Fibroblast of skin of back (primary cell): Measurements from ENCODE around the gene SHANK2. TPM values are rescaled to one million over a fixed set of nuclear protein-coding genes. Genes with fewer than 3 reads are reported as not detected.

Experiments
- DNase-seq: peaks from one replicate; pipeline ENCODE4 v3.0.0-alpha.2; 2013
- polyA plus RNA-seq, 2 experiments: library from polyadenylated mRNA; unstranded; fragments of 120-200 nt; gene quantifications; one replicate each; pipeline ENCODE4 v1.2.1, GENCODE V29; 2013; ENCODE audit not compliant: insufficient read length in 2 of 2

SHANK2 gene
- polyA plus RNA-seq (2013, experiment 1 of 2; ENCODE audit: insufficient read length), result 0.54 TPM
- 0.58 TPM for polyA plus RNA-seq (2013, experiment 2 of 2; ENCODE audit: insufficient read length)

DNA sequence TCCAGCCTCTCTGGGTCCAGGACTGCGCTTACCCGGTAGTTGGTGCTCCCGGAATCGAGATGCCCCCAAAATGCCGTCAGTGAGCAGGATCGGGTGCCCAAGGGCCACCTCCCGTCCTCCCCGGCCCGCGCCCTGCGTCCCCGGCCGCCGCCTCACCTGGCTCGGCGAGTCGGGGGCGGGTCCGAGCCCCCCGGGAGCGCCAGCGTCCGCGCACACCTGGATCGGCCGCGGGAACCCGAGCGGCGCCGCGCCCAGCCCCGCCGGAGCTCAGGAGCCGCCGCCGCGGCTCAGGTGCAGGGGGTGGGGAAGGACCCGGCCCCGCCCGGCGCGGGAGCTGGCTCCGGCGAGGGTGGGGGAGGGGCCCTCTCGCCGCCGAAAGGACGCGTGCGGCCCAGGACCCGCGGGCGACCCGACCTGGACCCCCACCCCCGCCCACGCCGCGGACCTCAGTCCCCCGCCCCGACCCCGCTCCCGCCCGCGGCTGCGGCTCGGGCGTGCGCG lies at the start of gene SHANK2:
Gene SHANK2 (minus strand): TSS at position 309 of the 501 bp plus-strand sequence. CDS start 105,251 bp downstream, outside the sequence.
- DNase-seq, result no peak

GRCh38 chr11:71301858-71302533 lies 49.6 kb upstream of the SHANK2 start:
- DNase-seq, result no peak

GRCh38 chr11:71301046-71301857 lies 48.9 kb upstream of the SHANK2 start:
- no peak for DNase-seq

DNA sequence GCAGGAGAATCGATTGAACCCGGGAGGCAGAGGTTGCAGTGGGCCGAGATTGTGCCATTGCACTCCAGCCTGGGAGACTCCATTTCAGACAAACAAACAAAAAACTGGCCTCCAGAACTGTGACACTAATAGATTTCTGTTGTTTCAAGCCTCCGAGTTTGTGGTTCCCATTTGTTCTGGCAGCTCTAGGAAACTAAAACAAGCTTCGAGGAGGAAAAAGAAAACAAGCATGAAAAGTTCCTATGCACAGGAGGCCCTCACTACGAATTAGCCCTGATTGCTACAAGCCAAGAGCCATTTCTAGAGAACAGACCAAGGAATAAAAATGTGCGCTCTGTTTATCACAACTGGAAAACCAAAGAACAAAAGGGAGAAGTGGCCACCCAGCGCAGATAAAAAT lies 47.8 kb upstream of the SHANK2 start:
- DNase-seq, result peak; percentile 44

DNA sequence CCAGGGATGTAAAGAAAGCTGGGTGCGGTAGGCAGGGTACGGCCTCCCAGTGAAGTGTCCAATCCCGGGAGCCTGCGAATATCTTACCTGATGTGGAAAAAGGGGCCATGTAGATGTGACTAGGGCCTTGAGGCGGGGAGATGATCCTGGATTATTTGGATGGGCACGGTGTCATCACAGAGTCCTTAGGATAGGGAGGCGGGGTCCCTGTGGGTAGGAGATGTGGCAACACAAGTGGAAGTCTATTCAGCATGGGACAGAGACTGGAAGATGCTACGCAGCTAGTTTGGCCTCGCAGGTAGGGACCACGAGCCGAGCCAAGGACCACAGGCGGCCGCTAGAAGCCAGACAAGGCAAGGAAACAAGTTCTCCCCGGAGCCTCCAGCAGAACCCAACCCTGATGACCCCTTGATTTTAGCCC lies 46.4 kb upstream of the SHANK2 start:
- DNase-seq, result no peak

DNA sequence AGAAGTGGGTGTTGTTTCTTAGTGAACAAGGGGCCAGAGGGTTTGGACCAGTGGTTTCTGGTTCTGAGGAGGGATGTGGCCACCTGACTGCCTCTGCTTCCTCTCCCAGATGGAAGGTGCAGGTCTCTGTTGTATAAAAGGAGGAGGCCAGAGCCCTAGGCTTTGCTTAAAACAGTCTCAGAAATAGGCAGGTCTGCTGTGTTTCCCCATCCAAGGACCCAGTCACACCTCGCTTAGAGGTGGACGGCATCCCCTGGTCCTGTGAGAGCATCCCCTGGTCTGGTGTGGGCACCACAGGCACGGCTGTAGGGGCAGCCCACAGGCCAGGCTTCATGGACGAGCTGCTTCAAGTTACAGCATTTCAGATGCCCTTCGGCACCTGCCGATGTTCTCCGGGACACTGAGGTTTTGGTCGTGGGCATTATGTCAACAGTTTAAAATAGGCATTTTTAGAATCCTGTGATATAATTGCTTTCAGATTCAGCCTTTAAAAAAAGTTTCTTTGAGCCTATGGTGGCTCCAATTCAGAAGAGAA lies 45.7 kb upstream of the SHANK2 start:
- DNase-seq, result no peak

- DNase-seq, result no peak
Measured at GRCh38 chr11:71294846-71295600, 42.6 kb upstream of the SHANK2 start.

GRCh38 chr11:71293961-71294782 lies 41.8 kb upstream of the SHANK2 start:
- no peak for DNase-seq

DNA sequence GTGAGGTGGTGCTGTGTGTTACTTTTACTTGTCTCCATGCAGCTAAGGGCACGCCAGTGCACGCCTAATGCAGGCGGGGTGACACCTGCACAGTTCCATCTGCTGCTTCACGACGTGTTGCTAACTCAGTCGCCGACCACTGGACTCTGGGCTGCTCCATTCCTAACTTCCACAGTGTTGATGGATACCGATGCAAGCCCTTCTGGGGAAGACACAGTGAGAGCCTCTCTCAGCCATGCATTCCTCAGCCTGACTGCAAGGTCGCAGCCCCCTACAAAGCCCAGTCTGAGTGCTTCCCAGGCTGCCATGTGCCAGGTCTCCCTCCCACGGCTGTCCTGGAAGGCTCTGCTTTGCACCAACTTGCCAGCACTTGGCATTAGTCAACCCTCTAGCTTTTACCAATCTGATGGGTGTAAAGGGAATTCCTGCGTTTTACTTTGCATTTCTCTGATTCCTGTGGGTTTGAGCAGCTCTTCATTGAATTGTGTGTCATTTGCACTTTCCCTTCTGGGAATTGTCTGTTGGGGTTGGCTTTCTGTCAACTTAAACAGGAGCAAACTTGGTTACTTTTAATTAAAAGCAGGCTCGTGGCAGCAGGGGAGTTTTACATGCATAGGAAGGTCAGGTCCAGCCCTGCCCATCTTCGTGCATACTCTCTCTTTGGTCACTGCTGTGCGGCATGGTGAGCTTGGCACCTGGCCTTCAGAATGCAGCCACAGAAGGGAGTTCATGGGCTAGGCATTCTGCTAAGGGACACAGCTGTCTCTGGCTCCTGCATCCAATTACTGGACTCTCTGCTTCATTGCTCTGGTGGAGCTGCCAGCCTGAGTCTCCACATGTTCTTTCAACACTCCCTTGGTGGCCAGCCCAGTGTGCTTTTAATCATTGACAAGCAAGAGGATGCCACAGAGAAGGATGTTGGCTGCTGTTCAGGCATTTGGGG lies 34.6 kb upstream of the SHANK2 start:
- DNase-seq, result peak; percentile 98

DNA sequence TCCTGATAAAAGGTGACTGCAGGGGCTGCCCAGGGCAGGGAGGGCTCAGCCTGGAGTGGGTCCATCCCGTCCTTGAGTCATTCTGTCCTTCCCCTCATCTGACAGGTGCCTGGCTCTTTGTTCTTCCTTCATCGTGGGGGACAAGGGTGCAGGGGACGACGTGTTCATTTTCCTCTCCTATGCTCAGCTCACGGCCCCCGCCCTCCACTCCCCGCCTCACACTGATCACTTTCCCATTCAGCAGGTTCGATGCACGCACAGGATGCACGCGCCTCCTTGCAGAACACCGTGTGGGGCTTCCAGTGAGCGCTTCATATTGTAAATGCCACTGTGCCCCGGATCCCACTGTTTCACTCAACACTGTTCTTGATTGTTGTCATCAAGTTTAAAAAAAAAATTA lies 32.7 kb upstream of the SHANK2 start:
- no peak for DNase-seq

GRCh38 chr11:71284525-71285092 lies 32.2 kb upstream of the SHANK2 start:
- DNase-seq, result no peak

GRCh38 chr11:71283971-71284441 lies 31.6 kb upstream of the SHANK2 start:
- no peak for DNase-seq

DNA sequence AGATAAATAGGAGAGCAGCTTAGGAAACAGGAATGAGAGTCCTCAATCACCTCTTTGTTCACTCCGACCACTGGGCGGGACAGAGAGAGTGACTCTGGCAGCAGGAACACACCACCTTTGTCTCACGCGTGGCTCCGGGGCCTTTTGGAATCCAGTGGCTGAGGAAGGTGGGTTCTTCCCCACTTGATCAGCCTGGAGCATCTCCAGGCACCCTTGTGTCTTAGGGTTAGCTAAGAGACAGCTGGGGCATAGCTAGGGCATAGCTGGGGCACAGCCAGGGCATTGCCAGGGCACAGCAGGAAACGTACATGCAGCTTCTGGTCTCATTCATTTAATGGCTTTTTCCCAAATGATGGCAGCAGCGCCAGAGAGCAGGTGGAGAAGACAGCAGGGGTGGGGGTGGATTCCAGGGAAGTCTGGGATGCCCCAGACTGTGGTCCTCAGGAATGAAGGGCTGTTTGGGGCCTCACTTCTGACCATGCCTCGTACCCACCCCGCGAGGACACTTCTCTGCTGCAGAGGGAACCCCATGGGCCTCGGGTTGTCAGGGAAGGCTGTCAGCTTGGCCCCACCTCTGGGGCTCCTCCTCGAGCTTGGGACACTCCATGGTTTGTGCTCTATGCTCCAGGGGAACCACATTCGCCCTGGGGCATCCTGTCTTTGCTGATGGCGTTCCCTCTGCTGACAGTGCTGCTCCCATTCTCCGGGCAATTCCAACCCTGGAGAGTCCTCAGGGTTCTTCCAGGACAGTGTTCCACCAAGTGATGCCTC lies 30.4 kb upstream of the SHANK2 start:
- no peak for DNase-seq

- DNase-seq, result no peak
Measured at GRCh38 chr11:71281831-71282230, 29.5 kb upstream of the SHANK2 start.

DNA sequence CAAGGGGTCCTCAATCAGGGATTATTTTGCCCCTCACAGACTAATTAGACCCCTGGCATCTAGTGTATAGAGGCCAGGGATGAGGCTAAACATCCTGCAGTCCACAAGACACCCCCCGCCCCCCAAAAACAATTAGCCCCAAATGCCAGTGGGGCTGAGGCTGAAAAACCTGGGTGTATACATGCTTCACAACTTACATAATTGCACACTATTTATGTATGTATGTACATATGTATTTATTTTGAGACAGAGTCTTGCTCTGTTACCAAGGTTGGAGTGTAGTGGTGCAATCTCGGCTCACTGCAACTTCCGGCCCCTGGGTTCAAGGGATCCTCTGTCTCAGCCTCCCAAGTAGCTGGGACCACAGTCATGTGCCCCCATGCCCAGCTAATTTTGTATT lies 28.8 kb upstream of the SHANK2 start:
- DNase-seq, result no peak

DNA sequence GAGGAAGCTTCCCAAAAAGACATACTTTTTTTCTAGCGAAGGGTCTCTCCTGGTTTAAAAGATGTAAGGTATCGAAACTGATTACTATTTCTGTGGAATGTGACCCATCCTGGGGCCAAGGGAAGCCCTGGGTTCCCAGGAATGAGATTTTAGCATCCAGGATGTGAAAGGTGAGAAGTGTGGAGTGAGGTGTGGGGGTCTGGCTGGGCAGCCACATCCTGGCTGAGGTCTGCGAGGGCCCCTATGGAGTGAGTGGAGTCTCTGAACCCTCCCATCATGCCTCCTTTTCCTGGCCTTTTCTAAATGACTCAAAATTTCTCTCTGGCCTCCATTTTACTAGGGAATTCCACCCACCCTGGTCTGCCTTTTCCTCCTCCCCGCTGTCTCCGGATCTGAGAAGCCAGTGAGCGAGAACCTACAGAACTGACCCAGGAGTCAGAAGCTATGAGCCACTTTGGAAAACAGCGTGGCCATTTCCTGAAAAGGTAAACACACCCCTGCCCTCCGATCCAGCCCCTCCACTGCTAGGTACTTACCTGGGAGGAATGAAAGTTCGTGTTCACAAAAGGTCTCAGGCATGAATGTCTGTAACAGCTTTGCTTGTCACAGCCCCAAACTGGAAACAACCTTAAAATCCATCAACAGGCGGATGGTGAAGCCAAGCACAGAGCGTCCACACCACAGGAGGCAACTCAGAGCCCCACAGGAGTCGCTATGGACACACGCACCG lies 27.7 kb upstream of the SHANK2 start:
- DNase-seq, result no peak

DNA sequence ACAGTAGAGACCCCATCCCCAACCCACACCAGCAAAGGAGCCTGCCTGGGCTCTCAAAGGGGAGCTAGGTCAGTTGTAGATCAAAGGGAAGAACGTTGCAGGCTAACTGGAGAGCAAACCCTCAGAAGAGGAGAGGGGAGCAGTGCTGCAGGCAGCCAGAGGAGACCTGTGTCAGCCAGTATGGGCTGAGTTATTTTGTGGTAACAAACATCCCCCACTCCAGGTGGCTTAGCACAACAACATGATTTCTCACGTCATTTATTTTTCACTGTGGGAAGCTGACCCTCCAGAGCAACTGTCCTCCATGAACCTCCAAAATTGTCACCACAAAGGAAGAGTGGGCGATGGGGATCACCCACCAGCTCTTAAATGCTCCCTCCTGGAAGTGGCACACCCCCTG lies 19.8 kb upstream of the SHANK2 start:
- no peak for DNase-seq
